ENCODE data around the gene CACNA1F.

DNA sequence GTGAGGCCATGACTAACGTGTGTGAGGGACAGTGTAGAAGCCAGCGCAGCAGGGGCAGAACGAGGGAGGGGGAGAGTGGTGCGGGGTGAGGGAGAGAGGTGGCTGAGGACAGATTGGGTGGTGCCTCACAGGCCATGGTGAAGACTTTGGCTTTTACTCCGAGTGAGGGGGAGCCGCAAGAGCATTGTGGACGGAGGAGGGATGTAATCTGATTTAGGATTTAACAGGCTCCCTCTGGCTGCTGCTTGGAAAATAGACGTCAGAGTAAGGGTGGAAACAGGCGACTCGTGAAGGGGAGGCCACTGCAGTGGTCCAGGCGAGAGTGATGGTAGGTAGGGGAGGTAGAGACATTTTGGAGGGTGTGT lies 49.5 kb upstream of the CACNA1F start:
- no peak for TF ChIP-seq YY1 (IDR thresholded peaks at IDR 0.05; ENCODE audit: insufficient read depth, insufficient read length)
- TF ChIP-seq ZNF274 (IDR thresholded peaks at IDR 0.05; ENCODE audit: low read depth, low read length), result no peak
- no peak for TF ChIP-seq SUZ12 (IDR thresholded peaks at IDR 0.05; ENCODE audit: extremely low read depth, insufficient read depth, insufficient read length)

All from NT2/D1 (cell line).